H9 (cell line): ENCODE data around the gene CDS1. TPM values are rescaled to one million over a fixed set of nuclear protein-coding genes. Genes with fewer than 3 reads are reported as not detected.

Experiments
- DNase-seq: peaks from one replicate; pipeline ENCODE4 v3.0.0-alpha.2; 2017
- H2AFZ ChIP-seq: one replicate; pipeline ENCODE4 v1.6.1; 2013; ENCODE audit warnings: mild to moderate bottlenecking, low read length, control low read depth, moderate library complexity
- H2AK5ac ChIP-seq: 2 replicates; pipeline ENCODE4 v1.6.1; 2013; ENCODE audit warnings: low read length, control low read depth, mixed read lengths; ENCODE audit not compliant: insufficient read length
- H2BK120ac ChIP-seq: one replicate; pipeline ENCODE4 v1.6.1; 2013; ENCODE audit warnings: low read depth, mild to moderate bottlenecking, low read length, control low read depth, inconsistent platforms; ENCODE audit not compliant: poor library complexity, severe bottlenecking
- H2BK12ac ChIP-seq: 2 replicates; pipeline ENCODE4 v1.6.1; 2013; ENCODE audit warnings: low read length, control low read depth, mixed read lengths, low read depth; ENCODE audit not compliant: insufficient read length
- H2BK15ac ChIP-seq: 2 replicates; pipeline ENCODE4 v1.6.1; 2013; ENCODE audit warnings: low read depth, low read length, control low read depth
- H2BK20ac ChIP-seq: one replicate; pipeline ENCODE4 v1.6.1; 2013; ENCODE audit warnings: low read depth, mild to moderate bottlenecking, low read length, control low read depth, inconsistent platforms; ENCODE audit not compliant: poor library complexity, severe bottlenecking
- H2BK5ac ChIP-seq: 2 replicates; pipeline ENCODE4 v1.6.1; 2013; ENCODE audit warnings: low read length, control low read depth, mixed read lengths; ENCODE audit not compliant: insufficient read length
- H3K14ac ChIP-seq: 2 replicates; pipeline ENCODE4 v1.6.1; 2013; ENCODE audit warnings: low read length, control low read depth; ENCODE audit not compliant: insufficient read depth
- H3K18ac ChIP-seq: 2 replicates; pipeline ENCODE4 v1.6.1; 2013; ENCODE audit warnings: low read depth, mild to moderate bottlenecking, mixed read lengths, low read length, control low read depth; ENCODE audit not compliant: insufficient read length
- H3K23ac ChIP-seq: 2 replicates; pipeline ENCODE4 v1.6.1; 2013; ENCODE audit warnings: low read length, control low read depth, mixed read lengths, low read depth; ENCODE audit not compliant: insufficient read length
- H3K23me2 ChIP-seq: 2 replicates; pipeline ENCODE4 v1.6.1; 2013; ENCODE audit warnings: low read depth, mild to moderate bottlenecking, mixed read lengths, low read length, control low read depth; ENCODE audit not compliant: insufficient read length, poor library complexity, severe bottlenecking
- H3K27ac ChIP-seq: 2 replicates; pipeline ENCODE4 v1.5.1; 2013; ENCODE audit warnings: low read length, control low read depth, mixed read lengths, low read depth; ENCODE audit not compliant: insufficient read length
- H3K27me3 ChIP-seq: 2 replicates; pipeline ENCODE4 v1.6.1; 2013; ENCODE audit warnings: low read length, control low read depth, inconsistent platforms; ENCODE audit not compliant: insufficient read depth
- H3K4ac ChIP-seq: 2 replicates; pipeline ENCODE4 v1.6.1; 2013; ENCODE audit warnings: low read depth, mild to moderate bottlenecking, control low read depth, inconsistent platforms, low read length, moderate library complexity
- H3K4me1 ChIP-seq: 2 replicates; pipeline ENCODE4 v1.6.1; 2013; ENCODE audit warnings: low read length, control low read depth, inconsistent platforms; ENCODE audit not compliant: insufficient read depth
- H3K4me2 ChIP-seq: 2 replicates; pipeline ENCODE4 v1.6.1; 2013; ENCODE audit warnings: low read length, control low read depth, mixed read lengths; ENCODE audit not compliant: insufficient read length, insufficient read depth
- H3K56ac ChIP-seq: 2 replicates; pipeline ENCODE4 v1.6.1; 2013; ENCODE audit warnings: low read depth, mild to moderate bottlenecking, mixed read lengths, low read length, control low read depth; ENCODE audit not compliant: insufficient read length
- H3K79me1 ChIP-seq: 2 replicates; pipeline ENCODE4 v1.6.1; 2013; ENCODE audit warnings: low read depth, mild to moderate bottlenecking, moderate library complexity, low read length, control low read depth, inconsistent platforms; ENCODE audit not compliant: insufficient read depth, poor library complexity, severe bottlenecking
- H3K79me2 ChIP-seq: 2 replicates; pipeline ENCODE4 v1.6.1; 2013; ENCODE audit warnings: low read length, control low read depth, inconsistent platforms; ENCODE audit not compliant: insufficient read depth
- H3K9ac ChIP-seq: 2 replicates; pipeline ENCODE4 v1.6.1; 2013; ENCODE audit warnings: low read length, control low read depth, mixed read lengths; ENCODE audit not compliant: insufficient read length; ENCODE audit errors: extremely low read depth
- H3K9me3 ChIP-seq: one replicate; pipeline ENCODE4 v1.6.1; 2013; ENCODE audit warnings: low read depth, low read length, inconsistent platforms; ENCODE audit not compliant: control insufficient read depth
- H3T11ph ChIP-seq: one replicate; pipeline ENCODE4 v1.6.1; 2013; ENCODE audit warnings: mild to moderate bottlenecking, low read length, control low read depth, inconsistent platforms
- H4K20me1 ChIP-seq: one replicate; pipeline ENCODE4 v1.6.1; 2013; ENCODE audit not compliant: control insufficient read depth, insufficient read length, insufficient read depth
- H4K5ac ChIP-seq: 2 replicates; pipeline ENCODE4 v1.6.1; 2013; ENCODE audit warnings: low read depth, mild to moderate bottlenecking, mixed read lengths, low read length, control low read depth; ENCODE audit not compliant: insufficient read length
- H4K8ac ChIP-seq: replicated peaks from 2 replicates; pipeline ENCODE4 v1.6.1; 2013; ENCODE audit warnings: low read length, control low read depth, mixed read lengths, low read depth; ENCODE audit not compliant: insufficient read length
- H4K91ac ChIP-seq: 2 replicates; pipeline ENCODE4 v1.6.1; 2013; ENCODE audit warnings: low read depth, mild to moderate bottlenecking, moderate library complexity, mixed read lengths, low read length, control low read depth; ENCODE audit not compliant: insufficient read length
- H3K27ac Mint-ChIP-seq, 3 experiments: 2 replicates in 2 of 3; 3 replicates in 1 of 3; pipeline ENCODE4 v1.8.0; 2020 to 2021; ENCODE audit warnings: mixed read lengths in 3 of 3, mild to moderate bottlenecking in 1 of 3, moderate library complexity in 1 of 3
- H3K27me3 Mint-ChIP-seq: 2 replicates; pipeline ENCODE4 v1.8.0; 2021; ENCODE audit warnings: low read depth, mild to moderate bottlenecking, moderate library complexity, mixed read lengths
- H3K36me3 Mint-ChIP-seq, 3 experiments: 2 replicates in 2 of 3; 3 replicates in 1 of 3; pipeline ENCODE4 v1.8.0; 2020 to 2021; ENCODE audit warnings: low read depth in 3 of 3, mixed read lengths in 3 of 3; ENCODE audit not compliant: insufficient read depth in 1 of 3
- H3K4me1 Mint-ChIP-seq, 2 experiments: 2 replicates each; pipeline ENCODE4 v1.8.0; 2020; ENCODE audit warnings: mixed read lengths in 2 of 2
- H3K4me3 Mint-ChIP-seq, 2 experiments: 2 replicates in 1 of 2; 3 replicates in 1 of 2; pipeline ENCODE4 v1.8.0; 2020 to 2021; ENCODE audit warnings: mild to moderate bottlenecking in 2 of 2, mixed read lengths in 2 of 2, moderate library complexity in 1 of 2
- H3K9me3 Mint-ChIP-seq, 2 experiments: 2 replicates in 1 of 2; 3 replicates in 1 of 2; pipeline ENCODE4 v1.8.0; 2020; ENCODE audit warnings: mild to moderate bottlenecking in 2 of 2, mixed read lengths in 2 of 2, moderate library complexity in 1 of 2
- WGBS: extraction: QIAGEN DNeasy Blood & Tissue Kit; methylation state at CpG from one replicate; pipeline ENCODE4 v1.1.7; 2013; ENCODE audit warnings: missing lambda C conversion rate, low lambda C conversion rate, mixed read lengths; ENCODE audit not compliant: insufficient read length; ENCODE audit errors: extremely low coverage; 5-methylcytosine and 5-hydroxymethylcytosine counted together
- total RNA-seq: library from RNA; stranded (reverse); gene quantifications from 2 replicates; pipeline ENCODE4 v1.2.1, GENCODE V29; 2021
- TF ChIP-seq, protein P1 (sequence below): fragments of 200-600 bp; sonication (generic); conservative IDR thresholded peaks from 3 replicates; pipeline ENCODE4 v1.8.0; 2021; ENCODE audit warnings: antibody characterized with exemption, mild to moderate bottlenecking

Gene CDS1
- total RNA-seq, 1 experiment from 2014 or later = 7.5 TPM

DNA sequence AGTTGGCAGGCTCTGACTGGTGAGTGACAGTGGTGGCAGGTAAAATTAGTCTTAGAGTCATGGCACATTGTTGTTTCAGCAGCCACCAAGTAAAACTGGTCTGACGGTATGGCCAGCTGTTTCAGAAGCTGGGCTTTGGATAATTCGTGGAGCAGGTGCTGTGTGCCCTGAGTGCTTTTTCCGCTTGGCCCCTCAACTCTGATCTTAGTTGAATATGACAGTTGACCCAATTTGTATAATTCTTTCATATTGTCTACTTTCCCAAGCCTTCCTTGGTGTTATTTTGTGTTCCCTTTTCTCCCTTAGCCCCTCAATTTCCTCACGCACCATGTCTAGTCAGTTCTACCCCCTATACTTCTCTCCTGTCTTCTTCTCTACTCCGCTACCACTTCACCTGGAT, 32.0 kb downstream of the CDS1 start:
- DNase-seq = no peak
- H3K9me3 Mint-ChIP-seq = no peaks in the 10 kb centered on the region
- H2BK12ac ChIP-seq = no peak overlapping the region
- peaks cover 22 to 46% (median 36%) of the 10 kb centered on the region in 3 experiments for H3K36me3 Mint-ChIP-seq
- H2BK120ac ChIP-seq = no peak overlapping the region
- no peak overlapping the region for H4K5ac ChIP-seq
- H3K14ac ChIP-seq = no peak overlapping the region
- no peak overlapping the region for H3K4ac ChIP-seq
- no peak overlapping the region for H4K8ac ChIP-seq
- no peaks in the 10 kb centered on the region for H3K9me3 ChIP-seq
- H2AFZ ChIP-seq = no peak overlapping the region
- no peak overlapping the region for H3T11ph ChIP-seq
- no peak overlapping the region for H3K4me2 ChIP-seq
- H3K27ac Mint-ChIP-seq = peak overlapping the region in 2 of 3 experiments; percentile 31 to 53; a peak in 3 of 7 replicates
- H3K79me1 ChIP-seq = no peaks in the 10 kb centered on the region
- peaks cover 5% of the 10 kb centered on the region; the same call in 1 of the 2 replicates for H3K4me1 ChIP-seq
- no peak overlapping the region for H2AK5ac ChIP-seq
- H2BK5ac ChIP-seq = no peak overlapping the region
- no peak overlapping the region for H3K9ac ChIP-seq
- no peaks in the 10 kb centered on the region for H3K27me3 Mint-ChIP-seq
- H3K4me3 Mint-ChIP-seq = no peak overlapping the region
- H3K56ac ChIP-seq = no peak overlapping the region
- no peaks in the 10 kb centered on the region for H3K79me2 ChIP-seq
- H2BK20ac ChIP-seq = no peak overlapping the region
- no peaks in the 10 kb centered on the region for H3K27me3 ChIP-seq
- H4K91ac ChIP-seq = no peak overlapping the region
- WGBS = no CpG with 5 or more reads among the region's 5 CpGs
- no peaks in the 10 kb centered on the region for H3K23me2 ChIP-seq
- H4K20me1 ChIP-seq = no peaks in the 10 kb centered on the region
- no peak overlapping the region for H3K18ac ChIP-seq
- no peak overlapping the region for H2BK15ac ChIP-seq
- H3K27ac ChIP-seq = no peak overlapping the region
- no peak overlapping the region for H3K23ac ChIP-seq
- peaks cover 15 to 17% of the 10 kb centered on the region in 2 experiments for H3K4me1 Mint-ChIP-seq
- TF ChIP-seq, protein P1, sequence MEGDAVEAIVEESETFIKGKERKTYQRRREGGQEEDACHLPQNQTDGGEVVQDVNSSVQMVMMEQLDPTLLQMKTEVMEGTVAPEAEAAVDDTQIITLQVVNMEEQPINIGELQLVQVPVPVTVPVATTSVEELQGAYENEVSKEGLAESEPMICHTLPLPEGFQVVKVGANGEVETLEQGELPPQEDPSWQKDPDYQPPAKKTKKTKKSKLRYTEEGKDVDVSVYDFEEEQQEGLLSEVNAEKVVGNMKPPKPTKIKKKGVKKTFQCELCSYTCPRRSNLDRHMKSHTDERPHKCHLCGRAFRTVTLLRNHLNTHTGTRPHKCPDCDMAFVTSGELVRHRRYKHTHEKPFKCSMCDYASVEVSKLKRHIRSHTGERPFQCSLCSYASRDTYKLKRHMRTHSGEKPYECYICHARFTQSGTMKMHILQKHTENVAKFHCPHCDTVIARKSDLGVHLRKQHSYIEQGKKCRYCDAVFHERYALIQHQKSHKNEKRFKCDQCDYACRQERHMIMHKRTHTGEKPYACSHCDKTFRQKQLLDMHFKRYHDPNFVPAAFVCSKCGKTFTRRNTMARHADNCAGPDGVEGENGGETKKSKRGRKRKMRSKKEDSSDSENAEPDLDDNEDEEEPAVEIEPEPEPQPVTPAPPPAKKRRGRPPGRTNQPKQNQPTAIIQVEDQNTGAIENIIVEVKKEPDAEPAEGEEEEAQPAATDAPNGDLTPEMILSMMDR = no peak
